ENCODE data around the gene SINHCAF.

- no peak for TF ChIP-seq CTCF (IDR thresholded peaks at IDR 0.05; ENCODE audit: insufficient read depth, low read depth, low read length)
- TF ChIP-seq EZH2 (IDR thresholded peaks at IDR 0.05; ENCODE audit: insufficient read depth, low read length) = no peak
Observed at GRCh38 chr12:31298922-31299321, 27.0 kb downstream of the SINHCAF start.

Measured in astrocyte (in vitro differentiated cells and primary cell).